ENCODE data around the gene FNIP1. TPM values are rescaled to one million over a fixed set of nuclear protein-coding genes. Genes with fewer than 3 reads are reported as not detected.
"Not testable (repeated sequence)": the region's sequence is repeated elsewhere in the genome, so short reads cannot be mapped to it uniquely, and the experiment has no call there.

FNIP1 gene
- total and polyA plus RNA-seq, 8 donors: 21.5 to 49.3 (median 25.5) TPM

GRCh38 chr5:131782717-131783116 lies 14.1 kb downstream of the FNIP1 start:
- Histone ChIP-seq H3K27ac (no peak overlapping the region), H3K4me1 (peaks cover 0 to 6% of the 10 kb centered on the region in 2 donors), H3K36me3 (peaks cover 0 to 8% of the 10 kb centered on the region in 2 donors), H3K27me3 (no peaks in the 10 kb centered on the region), H3K4me3 (no peak overlapping the region), H3K9me3 (no peaks in the 10 kb centered on the region)
- DNase-seq (peak in 1 of 4 donors; percentile 48), ATAC-seq (no peak)
- no peak for TF ChIP-seq CTCF (IDR thresholded peaks at IDR 0.05)
- intact Hi-C loops (cut with DNase I): no loop called here

- H3K36me3 ChIP-seq; intact Hi-C loops (cut with DNase I); DNase-seq; H3K27me3 ChIP-seq; H3K4me3 ChIP-seq; ATAC-seq; H3K9me3 ChIP-seq; H3K27ac ChIP-seq: not testable (repeated sequence)
- H3K4me1 ChIP-seq: peaks cover 0 to 25% of the 10 kb centered on the region in 2 donors
Observed at GRCh38 chr5:131778141-131778540, 18.7 kb downstream of the FNIP1 start.

DNA sequence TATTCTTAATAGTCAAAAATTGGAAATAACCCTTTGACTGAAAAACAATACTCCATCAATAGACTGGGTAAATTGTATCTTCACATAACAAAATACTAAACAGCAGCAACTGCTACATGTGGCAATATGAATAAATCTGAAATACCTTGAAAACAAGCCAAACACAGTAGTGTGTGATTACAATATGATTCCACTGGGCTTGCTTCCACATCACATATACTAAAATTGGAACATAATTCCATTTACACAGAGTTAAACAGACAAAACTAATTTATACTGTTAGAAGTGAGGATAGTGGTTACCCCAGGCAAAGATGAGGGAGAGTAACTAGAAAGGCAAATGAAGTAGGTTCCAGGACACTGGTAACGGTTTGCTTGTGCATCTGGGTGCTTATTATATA lies 20.4 kb downstream of the FNIP1 start:
- ATAC-seq (no peak), DNase-seq (peak in 2 of 4 donors; percentile 41 to 56)
- Histone ChIP-seq H3K4me1 (peaks cover 0 to 25% of the 10 kb centered on the region in 2 donors), H3K9me3 (no peaks in the 10 kb centered on the region), H3K36me3 (no peaks in the 10 kb centered on the region), H3K27ac (no peak overlapping the region), H3K4me3 (no peak overlapping the region), H3K27me3 (no peaks in the 10 kb centered on the region)
- no peak for TF ChIP-seq CTCF (IDR thresholded peaks at IDR 0.05)
- intact Hi-C loops (cut with DNase I): no loop called here

DNA sequence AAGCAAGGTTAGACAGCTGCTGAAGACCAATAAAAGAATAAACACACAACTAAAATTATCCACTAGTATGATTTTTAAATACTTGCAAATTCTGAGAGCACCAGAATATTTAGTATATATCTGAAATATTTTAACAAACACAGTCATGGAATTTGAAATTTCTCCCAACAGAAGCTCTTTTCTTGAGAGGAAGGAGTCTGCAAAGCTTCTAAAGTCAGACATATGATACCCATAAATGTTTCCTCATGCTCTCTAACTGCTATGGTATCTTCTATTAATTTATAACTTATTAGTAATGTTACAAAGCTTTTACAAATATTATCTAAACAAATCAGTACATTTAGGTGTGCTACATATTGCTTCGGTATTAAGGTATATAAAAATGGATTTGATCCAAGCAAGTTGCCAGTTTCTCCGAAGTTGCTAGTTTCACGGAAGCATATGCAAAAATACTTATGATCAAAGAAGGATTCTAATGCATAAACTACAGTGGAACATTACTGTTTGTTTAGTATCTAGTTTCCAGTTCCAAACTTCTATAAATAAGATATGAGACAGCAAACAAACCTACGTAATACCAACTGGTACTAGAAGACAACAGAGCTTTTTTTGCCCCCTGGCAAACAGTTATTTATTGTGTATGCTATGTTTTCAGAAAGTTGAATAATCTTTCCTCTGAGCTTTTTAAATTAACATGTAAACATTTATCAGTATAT lies 22.0 kb downstream of the FNIP1 start:
- H3K4me3 ChIP-seq: no peak overlapping the region
- no peak for ATAC-seq
- H3K27me3 ChIP-seq: no peaks in the 10 kb centered on the region
- DNase-seq: no peak
- H3K4me1 ChIP-seq: peaks cover 0 to 36% of the 10 kb centered on the region in 2 donors
- H3K36me3 ChIP-seq: no peaks in the 10 kb centered on the region
- intact Hi-C loops (cut with DNase I): no loop called here
- H3K9me3 ChIP-seq: no peaks in the 10 kb centered on the region
- H3K27ac ChIP-seq: no peak overlapping the region
- TF ChIP-seq CTCF (IDR thresholded peaks at IDR 0.05): no peak

GRCh38 chr5:131773805-131774204 lies 23.0 kb downstream of the FNIP1 start:
- no peak for DNase-seq
- H3K4me1 ChIP-seq: peaks cover 0 to 45% of the 10 kb centered on the region in 2 donors
- no peak overlapping the region for H3K4me3 ChIP-seq
- H3K9me3 ChIP-seq: no peaks in the 10 kb centered on the region
- H3K27ac ChIP-seq: no peak overlapping the region
- no peaks in the 10 kb centered on the region for H3K27me3 ChIP-seq
- ATAC-seq: no peak
- H3K36me3 ChIP-seq: no peaks in the 10 kb centered on the region
- TF ChIP-seq CTCF (IDR thresholded peaks at IDR 0.05): no peak
- intact Hi-C loops (cut with DNase I): no loop called here

GRCh38 chr5:131771692-131772091 lies 25.1 kb downstream of the FNIP1 start:
- TF ChIP-seq CTCF (IDR thresholded peaks at IDR 0.05): no peak

More at GRCh38 chr5:131771692-131772091, 25.1 kb downstream of the FNIP1 start:
- no peak overlapping the region for H3K4me3 ChIP-seq
- ATAC-seq: no peak
- H3K27ac ChIP-seq: no peak overlapping the region
- H3K27me3 ChIP-seq: no peaks in the 10 kb centered on the region
- no peak for DNase-seq
- no peaks in the 10 kb centered on the region for H3K36me3 ChIP-seq
- H3K9me3 ChIP-seq: no peaks in the 10 kb centered on the region
- intact Hi-C loops (cut with DNase I): no loop called here
- peaks cover 0 to 43% of the 10 kb centered on the region in 2 donors for H3K4me1 ChIP-seq
